ENCODE measurements around the gene DIP2C.

Gene DIP2C

GRCh38 chr10:392705-393037 lies 296.8 kb downstream of the DIP2C start:
- Histone ChIP-seq H3K27me3 (replicated peaks) (no peaks in the 10 kb centered on the region), H3K36me3 (replicated peaks) (peaks cover 10% of the 10 kb centered on the region), H3K27ac (no peak overlapping the region), H3K4me3 (ENCODE audit: low read depth, low read length) (no peak overlapping the region)
- in situ Hi-C loops (cut with HindIII; ENCODE audit: low pct_ligation_motif_present, low sequenced_read_pairs), result no loop called here
- no peak for DNase-seq
- TF ChIP-seq, protein P1, sequence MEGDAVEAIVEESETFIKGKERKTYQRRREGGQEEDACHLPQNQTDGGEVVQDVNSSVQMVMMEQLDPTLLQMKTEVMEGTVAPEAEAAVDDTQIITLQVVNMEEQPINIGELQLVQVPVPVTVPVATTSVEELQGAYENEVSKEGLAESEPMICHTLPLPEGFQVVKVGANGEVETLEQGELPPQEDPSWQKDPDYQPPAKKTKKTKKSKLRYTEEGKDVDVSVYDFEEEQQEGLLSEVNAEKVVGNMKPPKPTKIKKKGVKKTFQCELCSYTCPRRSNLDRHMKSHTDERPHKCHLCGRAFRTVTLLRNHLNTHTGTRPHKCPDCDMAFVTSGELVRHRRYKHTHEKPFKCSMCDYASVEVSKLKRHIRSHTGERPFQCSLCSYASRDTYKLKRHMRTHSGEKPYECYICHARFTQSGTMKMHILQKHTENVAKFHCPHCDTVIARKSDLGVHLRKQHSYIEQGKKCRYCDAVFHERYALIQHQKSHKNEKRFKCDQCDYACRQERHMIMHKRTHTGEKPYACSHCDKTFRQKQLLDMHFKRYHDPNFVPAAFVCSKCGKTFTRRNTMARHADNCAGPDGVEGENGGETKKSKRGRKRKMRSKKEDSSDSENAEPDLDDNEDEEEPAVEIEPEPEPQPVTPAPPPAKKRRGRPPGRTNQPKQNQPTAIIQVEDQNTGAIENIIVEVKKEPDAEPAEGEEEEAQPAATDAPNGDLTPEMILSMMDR (IDR thresholded peaks at IDR 0.05; ENCODE audit: low read depth, low read length, missing control alignments), result no peak

GRCh38 chr10:391847-392704 lies 297.4 kb downstream of the DIP2C start:
- peaks cover 10% of the 10 kb centered on the region for H3K36me3 ChIP-seq (replicated peaks)
- in situ Hi-C loops (cut with HindIII; ENCODE audit: low pct_ligation_motif_present, low sequenced_read_pairs), result no loop called here
- DNase-seq, result no peak
- no peak overlapping the region for H3K27ac ChIP-seq
- no peak overlapping the region for H3K4me3 ChIP-seq (ENCODE audit: low read depth, low read length)
- H3K27me3 ChIP-seq (replicated peaks), result no peaks in the 10 kb centered on the region
- TF ChIP-seq, protein P1 (IDR thresholded peaks at IDR 0.05; ENCODE audit: low read depth, low read length, missing control alignments), result no peak

GRCh38 chr10:391305-391704 lies 298.2 kb downstream of the DIP2C start:
- no peaks in the 10 kb centered on the region for H3K27me3 ChIP-seq (replicated peaks)
- H3K27ac ChIP-seq, result no peak overlapping the region
- TF ChIP-seq, protein P1 (IDR thresholded peaks at IDR 0.05; ENCODE audit: low read depth, low read length, missing control alignments), result no peak
- no peak for DNase-seq
- in situ Hi-C loops (cut with HindIII; ENCODE audit: low pct_ligation_motif_present, low sequenced_read_pairs), result no loop called here
- no peak overlapping the region for H3K4me3 ChIP-seq (ENCODE audit: low read depth, low read length)
- H3K36me3 ChIP-seq (replicated peaks), result peaks cover 10% of the 10 kb centered on the region

DNA sequence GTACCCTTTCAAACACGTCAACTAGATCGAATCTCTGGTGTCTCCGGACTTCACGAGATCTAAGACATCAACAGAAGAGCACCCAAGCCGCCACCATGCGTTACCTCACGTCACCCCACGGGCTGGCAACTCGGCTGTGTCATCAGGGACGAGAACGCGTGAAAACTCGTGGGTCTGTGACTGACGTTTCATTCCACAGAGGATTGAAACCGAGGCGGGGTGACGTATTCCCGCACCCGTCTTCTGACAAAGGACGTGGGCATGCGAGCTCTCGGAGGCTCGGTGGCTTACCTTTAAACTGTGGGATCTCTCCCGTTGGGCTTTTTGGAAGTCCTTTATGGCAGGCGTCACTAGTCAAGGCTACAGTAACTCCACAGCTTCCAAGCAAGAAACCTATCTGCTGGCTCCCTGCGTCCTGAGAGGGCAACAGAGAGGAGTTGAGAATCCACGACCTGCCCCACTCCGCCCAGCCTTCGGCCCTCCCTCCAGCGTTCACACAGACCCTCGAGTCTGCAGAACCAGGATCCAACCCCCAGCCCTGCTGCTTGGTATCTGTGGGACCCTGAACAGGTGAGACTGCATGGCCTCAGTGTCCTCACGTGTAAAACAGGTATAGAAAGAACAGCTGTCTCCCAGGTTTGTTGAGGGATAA lies 298.9 kb downstream of the DIP2C start:
- Histone ChIP-seq H3K27me3 (replicated peaks) (no peaks in the 10 kb centered on the region), H3K36me3 (replicated peaks) (peaks cover 10% of the 10 kb centered on the region), H3K4me3 (ENCODE audit: low read depth, low read length) (no peak overlapping the region), H3K27ac (no peak overlapping the region)
- no peak for DNase-seq
- in situ Hi-C loops (cut with HindIII; ENCODE audit: low pct_ligation_motif_present, low sequenced_read_pairs), result no loop called here
- TF ChIP-seq, protein P1 (IDR thresholded peaks at IDR 0.05; ENCODE audit: low read depth, low read length, missing control alignments), result no peak

DNA sequence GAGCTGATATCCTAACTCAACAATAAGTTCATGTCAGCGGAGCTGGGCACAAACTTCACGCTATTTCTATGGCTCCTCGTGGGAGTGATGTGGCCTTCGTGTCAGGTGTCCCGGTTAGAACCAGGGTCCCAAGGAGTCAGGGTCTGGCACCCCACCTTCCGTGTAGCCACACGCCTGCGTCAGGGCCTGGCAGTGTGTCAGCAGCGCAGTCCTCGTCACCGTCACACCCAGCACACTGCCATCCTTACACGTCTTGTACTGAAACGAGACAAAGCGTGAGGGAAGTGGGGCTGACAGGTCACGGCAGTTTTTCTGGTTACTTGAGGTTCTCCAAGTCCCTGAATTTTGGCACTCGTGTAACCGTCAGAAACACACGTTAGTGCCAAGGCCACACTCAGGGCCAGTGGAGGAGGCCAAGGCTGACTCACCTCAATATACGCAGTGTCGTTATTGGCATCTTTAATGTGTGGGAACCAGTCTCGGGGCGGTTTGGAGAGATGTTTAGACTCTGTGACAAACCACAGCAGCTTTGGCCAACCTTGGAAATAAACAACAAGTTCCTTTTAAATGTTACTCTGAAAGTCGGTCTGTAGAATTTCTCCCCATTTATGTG lies 299.5 kb downstream of the DIP2C start:
- Histone ChIP-seq H3K4me3 (ENCODE audit: low read depth, low read length) (no peak overlapping the region), H3K36me3 (replicated peaks) (peaks cover 10% of the 10 kb centered on the region), H3K27ac (no peak overlapping the region), H3K27me3 (replicated peaks) (no peaks in the 10 kb centered on the region)
- DNase-seq, result no peak
- in situ Hi-C loops (cut with HindIII; ENCODE audit: low pct_ligation_motif_present, low sequenced_read_pairs), result no loop called here
- TF ChIP-seq, protein P1 (IDR thresholded peaks at IDR 0.05; ENCODE audit: low read depth, low read length, missing control alignments), result no peak

Measured in brain microvascular endothelial cell (primary cell).